Epithelial cell of esophagus (primary cell): Measurements from ENCODE around the gene MYO7B.

ENCODE experiments used
- DNase-seq: peaks from one replicate; pipeline ENCODE4 v3.0.0; 2010; ENCODE audit warnings: low read depth
- H3K4me3 ChIP-seq: 2 replicates; pipeline ENCODE4 v1.5.1; 2011; ENCODE audit warnings: mild to moderate bottlenecking, low read length, control low read depth
- CTCF ChIP-seq: IDR thresholded peaks from 2 replicates; pipeline ENCODE4 v1.5.1; 2011; ENCODE audit warnings: low read depth, mild to moderate bottlenecking, low read length, control low read depth, inconsistent platforms; ENCODE audit not compliant: insufficient read depth; ENCODE audit errors: missing control alignments

The MYO7B gene

GRCh38 chr2:127675331-127676261 is 140.1 kb downstream of the MYO7B start, which contains the start of gene LIMS2:
Gene LIMS2 (minus strand): TSS chr2:127675530. CDS start chr2:127675024, 506 bp downstream.
- DNase-seq: no peak
- H3K4me3 ChIP-seq: no peak within 1 kb of the TSS
- TF ChIP-seq CTCF: no peak

- H3K4me3 ChIP-seq: no peak overlapping the region
- no peak for TF ChIP-seq CTCF
- DNase-seq: no peak
These were observed 141.4 kb downstream of the MYO7B start for GRCh38 chr2:127676906-127677305.

- no peak for DNase-seq
- no peak for TF ChIP-seq CTCF
- no peak overlapping the region for H3K4me3 ChIP-seq
These were observed 143.0 kb downstream of the MYO7B start for GRCh38 chr2:127678531-127678930.

GRCh38 chr2:127678991-127679390 is 143.5 kb downstream of the MYO7B start:
- no peak for TF ChIP-seq CTCF
- no peak for DNase-seq
- no peak overlapping the region for H3K4me3 ChIP-seq

GRCh38 chr2:127679680-127680361 is 144.3 kb downstream of the MYO7B start:
- no peak for DNase-seq
- no peak for TF ChIP-seq CTCF
- H3K4me3 ChIP-seq: no peak overlapping the region

GRCh38 chr2:127680706-127681287 is 145.3 kb downstream of the MYO7B start:
- DNase-seq: no peak
- TF ChIP-seq CTCF: no peak
- H3K4me3 ChIP-seq: no peak overlapping the region
